ENCODE measurements around the gene DUSP7.

DNA sequence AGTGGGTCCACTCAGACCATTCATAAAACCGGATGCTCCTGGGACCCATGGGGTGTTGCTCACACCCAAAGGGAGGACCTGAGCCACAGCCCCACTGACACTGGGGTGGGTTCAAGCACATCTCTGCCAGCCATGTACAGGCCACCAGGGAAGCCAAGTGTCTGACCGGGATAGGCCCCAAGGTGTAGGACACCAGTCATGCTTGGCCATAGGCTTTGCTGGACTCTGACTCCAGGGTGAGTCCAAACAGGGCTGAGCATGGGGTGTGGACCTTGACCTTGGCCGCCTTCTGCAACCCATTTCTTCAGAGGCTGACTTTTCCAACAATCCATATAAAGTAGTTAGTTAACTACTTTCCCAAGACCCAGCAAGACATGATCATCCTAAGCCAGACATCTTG is 31.4 kb upstream of the DUSP7 start:
- TF ChIP-seq, protein P1, sequence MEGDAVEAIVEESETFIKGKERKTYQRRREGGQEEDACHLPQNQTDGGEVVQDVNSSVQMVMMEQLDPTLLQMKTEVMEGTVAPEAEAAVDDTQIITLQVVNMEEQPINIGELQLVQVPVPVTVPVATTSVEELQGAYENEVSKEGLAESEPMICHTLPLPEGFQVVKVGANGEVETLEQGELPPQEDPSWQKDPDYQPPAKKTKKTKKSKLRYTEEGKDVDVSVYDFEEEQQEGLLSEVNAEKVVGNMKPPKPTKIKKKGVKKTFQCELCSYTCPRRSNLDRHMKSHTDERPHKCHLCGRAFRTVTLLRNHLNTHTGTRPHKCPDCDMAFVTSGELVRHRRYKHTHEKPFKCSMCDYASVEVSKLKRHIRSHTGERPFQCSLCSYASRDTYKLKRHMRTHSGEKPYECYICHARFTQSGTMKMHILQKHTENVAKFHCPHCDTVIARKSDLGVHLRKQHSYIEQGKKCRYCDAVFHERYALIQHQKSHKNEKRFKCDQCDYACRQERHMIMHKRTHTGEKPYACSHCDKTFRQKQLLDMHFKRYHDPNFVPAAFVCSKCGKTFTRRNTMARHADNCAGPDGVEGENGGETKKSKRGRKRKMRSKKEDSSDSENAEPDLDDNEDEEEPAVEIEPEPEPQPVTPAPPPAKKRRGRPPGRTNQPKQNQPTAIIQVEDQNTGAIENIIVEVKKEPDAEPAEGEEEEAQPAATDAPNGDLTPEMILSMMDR (IDR thresholded peaks at IDR 0.05 in 8 of 11, conservative IDR thresholded peaks at IDR 0.05 in 3 of 11), result no peak
- TF ChIP-seq POLR2A (IDR thresholded peaks at IDR 0.05) (no peak), POLR2AphosphoS5 (IDR thresholded peaks at IDR 0.05) (no peak)

Data from spleen (tissue), 7 donors.